SK-N-SH (cell line): Measurements from ENCODE around the gene MAPK1.

Source experiments
- CTCF ChIP-seq: fragments of 200-600 bp; sonication (generic); IDR thresholded peaks from 2 replicates; pipeline ENCODE4 v1.6.1; 2017; ENCODE audit warnings: antibody characterized with exemption, mild to moderate bottlenecking, moderate library complexity
- EP300 ChIP-seq, 2 experiments: IDR thresholded peaks; 2 replicates each; pipeline versions ENCODE4 v1.4.0 to v1.6.1; 2012; ENCODE audit warnings: borderline replicate concordance in 1 of 2, low read depth in 1 of 2, low read length in 1 of 2
- FOSL2 ChIP-seq: IDR thresholded peaks from 2 replicates; pipeline ENCODE4 v1.4.0; 2012; ENCODE audit warnings: low read depth, mild to moderate bottlenecking, moderate library complexity, borderline replicate concordance
- IRF3 ChIP-seq: fragments of 150-350 bp; IDR thresholded peaks from 2 replicates; pipeline ENCODE4 v1.6.1; 2016; ENCODE audit warnings: mild to moderate bottlenecking, low read depth, low read length
- MAX ChIP-seq: IDR thresholded peaks from 2 replicates; pipeline ENCODE4 v1.4.0; 2012; ENCODE audit warnings: low read depth
- MXI1 ChIP-seq: IDR thresholded peaks from 2 replicates; pipeline ENCODE4 v1.6.1; 2012; ENCODE audit warnings: mild to moderate bottlenecking, low read depth, low read length, improper control_type of control experiment
- PBX3 ChIP-seq: IDR thresholded peaks from 2 replicates; pipeline ENCODE4; 2012
- POLR2AphosphoS5 ChIP-seq: IDR thresholded peaks from 2 replicates; pipeline ENCODE4 v1.6.1; 2012; ENCODE audit warnings: low read depth, low read length
- TAF1 ChIP-seq: IDR thresholded peaks from 2 replicates; pipeline ENCODE4 v1.6.1; 2012; ENCODE audit warnings: low read depth, mild to moderate bottlenecking, low read length, moderate library complexity, borderline replicate concordance
- YY1 ChIP-seq: IDR thresholded peaks from 2 replicates; pipeline ENCODE4 v1.4.0; 2012; ENCODE audit warnings: low read depth, mild to moderate bottlenecking
- TF ChIP-seq, protein P1 (sequence below): fragments of 150-350 bp; IDR thresholded peaks from 2 replicates; pipeline ENCODE4 v1.6.1; 2017; ENCODE audit warnings: antibody characterized with exemption, low read length, low read depth, borderline replicate concordance

DNA sequence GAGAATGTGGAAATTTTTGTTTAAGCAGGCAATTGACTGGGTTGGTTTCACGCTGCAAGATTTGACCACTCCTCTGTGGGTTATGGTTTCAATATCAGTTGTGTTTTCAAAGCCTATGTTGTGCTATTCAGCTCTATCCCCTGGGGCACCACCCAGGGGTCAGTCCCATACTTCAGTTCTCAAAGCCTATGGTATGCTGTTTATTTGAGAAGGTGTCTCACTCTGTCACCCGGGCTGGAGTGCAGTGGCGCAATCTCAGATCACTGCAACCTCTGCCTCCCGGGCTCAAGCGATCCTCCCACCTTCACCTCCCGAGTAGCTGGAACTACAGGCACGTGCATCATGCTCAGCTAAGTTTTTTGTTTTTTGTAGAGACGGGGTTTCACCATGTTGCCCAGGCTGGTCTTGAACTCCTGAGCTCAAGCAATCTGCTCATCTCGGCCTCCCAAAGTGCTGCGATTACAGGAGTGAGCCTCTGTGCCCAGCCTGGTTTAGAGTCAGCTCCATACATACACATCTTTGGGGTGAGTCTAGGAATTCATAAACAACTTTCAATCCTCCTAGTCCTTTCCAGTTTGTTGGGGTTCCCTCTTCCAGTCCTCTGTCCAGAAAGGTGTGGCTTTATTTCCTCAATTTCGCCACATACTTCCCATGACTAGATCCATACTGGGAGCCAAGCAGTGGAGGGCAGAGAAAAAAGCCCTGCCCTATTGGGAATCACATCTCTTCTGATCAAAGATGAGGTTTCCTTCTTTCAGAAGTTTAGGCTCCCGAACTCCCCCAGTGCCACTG, 35.0 kb upstream of the MAPK1 start:
- TF ChIP-seq CTCF, result no peak
- TF ChIP-seq POLR2AphosphoS5, result no peak
- no peak for TF ChIP-seq FOSL2
- TF ChIP-seq TAF1, result no peak
- no peak for TF ChIP-seq YY1
- TF ChIP-seq EP300 (IDR thresholded peaks at IDR 0.05; ENCODE audit: borderline replicate concordance in 1 of 2, low read depth in 1 of 2, low read length in 1 of 2), result no peak
- TF ChIP-seq MAX, result no peak
- TF ChIP-seq PBX3, result no peak
- TF ChIP-seq, protein P1, sequence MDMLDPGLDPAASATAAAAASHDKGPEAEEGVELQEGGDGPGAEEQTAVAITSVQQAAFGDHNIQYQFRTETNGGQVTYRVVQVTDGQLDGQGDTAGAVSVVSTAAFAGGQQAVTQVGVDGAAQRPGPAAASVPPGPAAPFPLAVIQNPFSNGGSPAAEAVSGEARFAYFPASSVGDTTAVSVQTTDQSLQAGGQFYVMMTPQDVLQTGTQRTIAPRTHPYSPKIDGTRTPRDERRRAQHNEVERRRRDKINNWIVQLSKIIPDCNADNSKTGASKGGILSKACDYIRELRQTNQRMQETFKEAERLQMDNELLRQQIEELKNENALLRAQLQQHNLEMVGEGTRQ, result no peak
- TF ChIP-seq IRF3, result no peak
- no peak for TF ChIP-seq MXI1
